ENCODE measurements around the gene TRUB1. TPM values are rescaled to one million over a fixed set of nuclear protein-coding genes. Genes with fewer than 3 reads are reported as not detected.

TRUB1 gene
- 16.5 and 22.1 TPM in 2 replicates for total RNA-seq

DNA sequence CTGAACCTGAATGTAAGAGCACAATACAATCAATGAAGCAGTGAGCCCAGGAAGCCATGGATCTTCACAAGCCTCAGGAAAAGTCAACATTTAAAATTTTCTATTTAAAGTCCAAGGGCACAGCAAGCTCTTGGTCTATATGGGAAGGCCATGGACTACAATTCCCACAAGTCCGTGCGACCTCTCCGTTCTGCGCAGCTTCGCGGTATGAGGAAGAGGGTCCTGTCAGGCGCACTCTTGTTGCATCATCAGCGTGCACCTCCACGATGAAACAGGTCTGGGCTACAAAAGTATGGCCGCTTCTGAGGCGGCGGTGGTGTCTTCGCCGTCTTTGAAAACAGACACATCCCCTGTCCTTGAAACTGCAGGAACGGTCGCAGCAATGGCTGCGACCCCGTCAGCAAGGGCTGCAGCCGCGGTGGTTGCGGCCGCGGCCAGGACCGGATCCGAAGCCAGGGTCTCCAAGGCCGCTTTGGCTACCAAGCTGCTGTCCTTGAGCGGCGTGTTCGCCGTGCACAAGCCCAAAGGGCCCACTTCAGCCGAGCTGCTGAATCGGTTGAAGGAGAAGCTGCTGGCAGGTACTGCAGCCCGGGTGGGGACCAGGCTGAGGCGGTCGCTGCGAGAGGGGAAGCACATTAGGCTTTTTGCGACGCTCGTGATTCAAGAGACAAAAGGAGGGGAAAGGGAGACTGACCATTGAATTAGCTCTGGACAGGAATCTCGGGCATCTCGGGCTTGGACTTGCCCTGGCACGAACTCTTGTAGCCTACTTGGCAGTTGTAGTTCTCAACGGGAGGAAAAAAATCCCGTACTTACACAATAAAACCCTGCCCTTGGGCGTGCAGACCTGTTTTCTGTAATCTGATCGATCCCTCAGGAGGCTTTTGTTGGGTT is at the start of gene TRUB1:
TSS of gene TRUB1 (plus strand) at position 234 of the 894 bp plus-strand sequence. CDS start at position 293, 59 bp downstream.

Small RNAs within 50 kb of the gene (small RNA-seq; reads per million reads assigned to genes)
- gene RNU6-1121P, result not detected

Other genes starting within 250 kb of the TRUB1 start
- gene FHIP2A, start 116.4 kb upstream of the TRUB1 start, total RNA-seq, result 18.8 and 19.1 TPM in 2 replicates
- gene ATRNL1, start 155.2 kb downstream of the TRUB1 start, total RNA-seq, result 0.37 TPM in 1 of 2 replicates, not detected in the other

Data from subcutaneous preadipocyte (primary cell).